Progenitor cell of endocrine pancreas (in vitro differentiated cells): Measurements from ENCODE around the gene AGBL1. TPM values are rescaled to one million over a fixed set of nuclear protein-coding genes. Genes with fewer than 3 reads are reported as not detected.

Source experiments
- DNase-seq: peaks from one replicate; pipeline ENCODE4 v3.0.0; 2021; ENCODE audit warnings: low spot score; ENCODE audit not compliant: unreplicated experiment
- H3K27ac Mint-ChIP-seq: 2 replicates; pipeline ENCODE4 v1.8.0; 2021; ENCODE audit warnings: mild to moderate bottlenecking, moderate library complexity, mixed read lengths
- H3K27me3 Mint-ChIP-seq: 2 replicates; pipeline ENCODE4 v1.8.0; 2021; ENCODE audit warnings: mixed read lengths
- H3K36me3 Mint-ChIP-seq: 2 replicates; pipeline ENCODE4 v1.8.0; 2022; ENCODE audit warnings: mixed read lengths; ENCODE audit not compliant: insufficient read depth
- H3K4me1 Mint-ChIP-seq: 2 replicates; pipeline ENCODE4 v1.8.0; 2021; ENCODE audit warnings: low read depth, mixed read lengths
- H3K4me3 Mint-ChIP-seq: 2 replicates; pipeline ENCODE4 v1.8.0; 2021; ENCODE audit warnings: low read depth, mild to moderate bottlenecking, moderate library complexity, mixed read lengths
- H3K9me3 Mint-ChIP-seq: 2 replicates; pipeline ENCODE4 v1.8.0; 2021; ENCODE audit warnings: low read depth, mixed read lengths
- total RNA-seq: library from RNA; stranded (reverse); gene quantifications from 2 replicates; pipeline ENCODE4 v1.2.1, GENCODE V29; 2021
- TF ChIP-seq, protein P1 (sequence below): fragments of 200-600 bp; sonication (generic); IDR thresholded peaks from one replicate; pipeline ENCODE4 v1.5.0; 2021; ENCODE audit warnings: antibody characterized with exemption, mild to moderate bottlenecking; ENCODE audit not compliant: unreplicated experiment

The AGBL1 gene
- total RNA-seq, 1 donor from 2014 or later, result not detected

DNA sequence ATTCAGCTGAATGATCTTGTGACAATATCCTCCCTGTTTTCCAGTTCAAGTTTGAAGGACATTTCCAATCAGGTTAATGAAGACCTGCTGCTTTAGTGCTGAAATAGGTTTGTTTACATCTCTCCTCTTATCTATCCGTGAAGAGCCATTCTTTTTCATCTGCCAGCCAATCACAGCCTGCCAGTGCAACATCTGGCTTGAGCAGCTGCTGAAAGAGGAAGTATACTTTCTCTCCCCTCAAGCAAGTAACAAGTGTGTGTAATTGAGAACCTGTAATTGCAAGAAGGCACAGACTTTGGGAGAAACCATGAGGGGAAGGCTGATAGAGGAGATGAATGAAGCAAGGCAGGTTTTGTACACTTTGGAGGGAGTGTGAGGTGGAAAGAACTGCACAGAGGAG is 404.3 kb downstream of the AGBL1 start:
- Mint-ChIP-seq H3K36me3 (no peaks in the 10 kb centered on the region), H3K27me3 (peaks cover 26% of the 10 kb centered on the region), H3K4me1 (peaks cover 1% of the 10 kb centered on the region), H3K9me3 (no peaks in the 10 kb centered on the region), H3K4me3 (no peak overlapping the region), H3K27ac (no peak overlapping the region)
- DNase-seq, result no peak
- TF ChIP-seq, protein P1, sequence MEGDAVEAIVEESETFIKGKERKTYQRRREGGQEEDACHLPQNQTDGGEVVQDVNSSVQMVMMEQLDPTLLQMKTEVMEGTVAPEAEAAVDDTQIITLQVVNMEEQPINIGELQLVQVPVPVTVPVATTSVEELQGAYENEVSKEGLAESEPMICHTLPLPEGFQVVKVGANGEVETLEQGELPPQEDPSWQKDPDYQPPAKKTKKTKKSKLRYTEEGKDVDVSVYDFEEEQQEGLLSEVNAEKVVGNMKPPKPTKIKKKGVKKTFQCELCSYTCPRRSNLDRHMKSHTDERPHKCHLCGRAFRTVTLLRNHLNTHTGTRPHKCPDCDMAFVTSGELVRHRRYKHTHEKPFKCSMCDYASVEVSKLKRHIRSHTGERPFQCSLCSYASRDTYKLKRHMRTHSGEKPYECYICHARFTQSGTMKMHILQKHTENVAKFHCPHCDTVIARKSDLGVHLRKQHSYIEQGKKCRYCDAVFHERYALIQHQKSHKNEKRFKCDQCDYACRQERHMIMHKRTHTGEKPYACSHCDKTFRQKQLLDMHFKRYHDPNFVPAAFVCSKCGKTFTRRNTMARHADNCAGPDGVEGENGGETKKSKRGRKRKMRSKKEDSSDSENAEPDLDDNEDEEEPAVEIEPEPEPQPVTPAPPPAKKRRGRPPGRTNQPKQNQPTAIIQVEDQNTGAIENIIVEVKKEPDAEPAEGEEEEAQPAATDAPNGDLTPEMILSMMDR, result no peak

DNA sequence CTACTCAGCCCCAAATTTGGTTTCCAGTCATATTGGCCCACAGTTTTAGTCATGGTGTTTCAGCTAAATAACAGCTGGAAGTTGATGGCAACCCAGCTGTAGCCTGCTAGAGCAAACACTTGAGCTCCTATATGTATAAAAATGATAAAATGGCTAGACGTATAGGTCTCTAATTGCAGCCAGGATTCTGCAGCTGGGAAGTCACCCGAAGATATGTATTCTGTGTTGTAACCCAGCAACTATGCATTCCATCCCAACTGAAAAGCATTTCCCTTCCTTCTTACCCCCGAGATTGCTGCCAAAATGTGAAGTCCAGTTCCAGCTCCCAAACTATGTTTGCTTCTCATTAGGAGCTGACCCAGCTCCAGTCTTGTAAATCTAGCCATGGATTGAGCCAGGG is 408.4 kb downstream of the AGBL1 start:
- Mint-ChIP-seq H3K4me1 (peaks cover 4% of the 10 kb centered on the region), H3K4me3 (no peak overlapping the region), H3K9me3 (no peaks in the 10 kb centered on the region), H3K27me3 (peaks cover 33% of the 10 kb centered on the region), H3K36me3 (no peaks in the 10 kb centered on the region), H3K27ac (no peak overlapping the region)
- DNase-seq, result no peak
- TF ChIP-seq, protein P1, result no peak

DNA sequence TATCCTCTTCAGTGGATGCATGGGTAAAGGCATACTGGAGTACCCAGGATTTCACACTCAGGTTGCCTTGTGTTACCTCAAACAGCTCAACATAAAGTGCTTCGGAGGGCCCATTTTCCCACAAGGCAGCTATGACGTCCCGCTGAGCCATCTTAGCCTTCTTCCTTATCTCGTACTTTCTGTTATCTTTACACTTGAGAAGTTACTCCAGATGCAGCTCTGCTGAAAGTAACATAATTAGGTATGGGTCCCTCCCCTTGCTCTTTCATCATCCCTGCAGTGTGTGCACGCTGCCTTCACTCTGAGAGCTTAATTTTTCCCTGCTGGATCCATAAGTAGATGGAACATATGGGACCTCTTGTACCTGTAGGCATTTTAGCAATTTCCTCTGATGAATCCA is 410.3 kb downstream of the AGBL1 start:
- no peak for DNase-seq
- H3K27ac Mint-ChIP-seq, result no peak overlapping the region

DNA sequence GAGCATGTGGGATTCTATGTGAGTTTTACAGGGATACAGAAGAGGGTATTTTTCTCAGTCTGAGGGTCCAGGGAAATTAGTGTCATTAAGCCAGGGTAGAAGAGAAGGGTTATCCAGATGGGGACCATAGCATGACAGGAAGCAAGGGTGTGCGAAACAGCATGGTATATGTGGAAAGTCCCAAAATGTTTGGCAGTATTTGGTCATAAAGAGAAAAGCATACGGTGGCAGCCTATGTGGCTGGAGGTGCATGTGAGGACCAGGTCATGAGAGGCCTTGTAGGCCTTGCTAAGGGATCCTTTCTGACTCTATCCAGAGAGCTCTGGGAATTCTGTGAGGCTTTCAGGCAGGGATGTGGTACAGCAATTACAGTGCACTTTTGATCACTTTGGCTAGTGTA is 411.4 kb downstream of the AGBL1 start:
- Mint-ChIP-seq H3K4me3 (no peak overlapping the region), H3K27me3 (peaks cover 28% of the 10 kb centered on the region), H3K9me3 (no peaks in the 10 kb centered on the region)

More for the DNA sequence above, 410.3 kb downstream of the AGBL1 start:
- H3K4me1 Mint-ChIP-seq, result peaks cover 4% of the 10 kb centered on the region
- no peaks in the 10 kb centered on the region for H3K9me3 Mint-ChIP-seq
- TF ChIP-seq, protein P1, result no peak
- H3K36me3 Mint-ChIP-seq, result no peaks in the 10 kb centered on the region
- H3K27me3 Mint-ChIP-seq, result peaks cover 35% of the 10 kb centered on the region
- H3K4me3 Mint-ChIP-seq, result no peak overlapping the region

DNA sequence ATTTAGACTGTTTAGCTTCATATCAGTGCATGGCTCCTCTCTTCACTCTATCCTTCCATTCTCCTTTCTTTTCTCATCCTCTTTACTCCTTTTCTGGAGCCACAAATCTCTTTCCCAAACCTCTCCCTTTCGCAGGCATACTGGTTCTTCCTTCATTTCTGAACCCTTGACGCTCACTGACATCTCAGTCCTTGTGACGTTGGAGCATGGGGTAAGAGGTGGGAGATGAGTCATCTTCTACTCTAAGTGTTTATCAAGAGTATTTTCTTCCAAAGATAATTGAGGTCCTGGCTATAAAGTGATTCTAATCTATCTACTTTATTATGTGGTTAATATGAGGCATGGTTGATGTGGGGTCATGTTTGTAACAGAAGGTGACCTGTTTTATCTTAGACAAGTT is 414.2 kb downstream of the AGBL1 start:
- Mint-ChIP-seq H3K27me3 (peaks cover 14% of the 10 kb centered on the region), H3K4me3 (no peak overlapping the region), H3K27ac (no peak overlapping the region), H3K4me1 (peaks cover 4% of the 10 kb centered on the region), H3K9me3 (no peaks in the 10 kb centered on the region), H3K36me3 (no peaks in the 10 kb centered on the region)
- DNase-seq, result no peak
- TF ChIP-seq, protein P1, result no peak

More for the DNA sequence above, 411.4 kb downstream of the AGBL1 start:
- Mint-ChIP-seq H3K36me3 (no peaks in the 10 kb centered on the region), H3K27ac (no peak overlapping the region), H3K4me1 (peaks cover 4% of the 10 kb centered on the region)
- TF ChIP-seq, protein P1, result no peak
- DNase-seq, result no peak
